ENCODE measurements around the gene KIF26B.
A peak's percentile ranks its signal among the peaks of the same experiment; 100 is the strongest.
"Not testable (repeated sequence)": the region's sequence is repeated elsewhere in the genome, so short reads cannot be mapped to it uniquely, and the experiment has no call there.

KIF26B gene

DNA sequence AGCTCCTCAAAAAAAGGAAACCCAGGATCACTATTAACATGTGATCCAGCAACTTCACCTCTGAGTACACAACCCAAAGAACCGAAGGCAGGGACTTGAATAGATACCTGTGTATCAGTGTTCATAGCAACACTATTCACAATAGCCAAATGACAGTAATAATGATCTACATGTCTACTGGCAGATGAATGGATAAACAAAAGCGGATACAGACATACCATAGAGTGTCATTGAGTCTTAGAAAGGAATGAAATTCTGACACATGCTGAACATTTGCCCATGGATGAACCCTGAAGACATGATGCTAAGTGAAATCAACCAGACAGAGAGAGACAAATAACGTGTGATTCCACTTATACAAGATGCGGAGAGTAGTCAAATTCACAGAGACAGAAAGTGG lies 564.2 kb downstream of the KIF26B start:
- no peak for DNase-seq

DNA sequence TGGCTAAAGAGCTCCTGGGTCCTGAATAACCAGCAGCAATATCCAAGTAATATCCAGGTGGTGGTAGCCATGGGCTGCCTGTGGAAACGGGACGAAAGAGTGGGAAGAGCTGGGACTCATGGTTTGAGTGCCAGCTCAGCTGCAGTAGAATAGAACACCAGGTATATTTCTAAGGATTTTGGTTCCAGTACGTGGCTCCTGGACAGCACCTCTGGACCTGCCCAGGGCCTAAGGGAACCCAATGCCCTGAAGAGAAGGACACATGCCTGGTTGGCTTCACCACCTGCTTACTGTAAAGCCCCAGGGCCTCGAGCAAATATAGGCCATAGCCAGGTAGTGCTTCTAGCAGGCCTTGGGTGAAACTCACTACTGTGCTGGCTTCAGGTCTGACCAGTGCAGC lies 566.7 kb downstream of the KIF26B start:
- no peak for DNase-seq

DNA sequence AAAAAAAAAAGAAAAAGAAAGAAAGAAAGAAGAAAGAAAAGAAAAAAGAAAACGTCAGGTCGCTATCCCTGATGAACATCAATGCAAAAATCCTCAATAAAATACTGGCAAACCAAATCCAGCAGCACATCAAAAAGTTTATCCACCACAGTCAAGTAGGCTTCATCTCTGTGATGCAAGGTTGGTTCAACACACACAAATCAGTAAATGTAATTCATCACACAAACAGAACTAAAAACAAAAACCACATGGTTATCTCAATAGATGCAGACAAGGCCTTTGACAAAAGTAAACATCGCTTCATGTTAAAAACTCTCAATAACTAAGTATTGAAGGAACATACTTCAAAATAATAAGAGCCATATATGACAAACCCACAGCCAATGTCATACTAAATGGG lies 573.2 kb downstream of the KIF26B start:
- not testable (repeated sequence) for DNase-seq

DNA sequence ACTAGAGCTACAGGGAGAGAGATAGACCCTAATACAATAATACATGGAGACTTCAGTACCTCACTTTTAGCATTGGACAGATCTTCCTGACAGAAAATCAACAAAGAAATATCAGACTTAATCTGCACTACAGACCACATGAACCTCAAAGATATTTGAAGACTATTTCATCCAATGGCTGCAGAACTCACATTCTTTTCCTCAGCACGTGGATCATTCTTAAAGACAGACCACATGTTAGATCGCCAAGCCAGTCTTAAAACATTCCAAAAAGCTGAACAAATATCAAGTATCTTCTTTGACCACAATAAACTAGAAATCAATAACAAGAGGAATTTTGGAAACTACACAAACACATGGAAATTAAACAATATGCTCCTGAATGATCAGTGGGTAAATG lies 576.0 kb downstream of the KIF26B start:
- DNase-seq, result no peak

DNA sequence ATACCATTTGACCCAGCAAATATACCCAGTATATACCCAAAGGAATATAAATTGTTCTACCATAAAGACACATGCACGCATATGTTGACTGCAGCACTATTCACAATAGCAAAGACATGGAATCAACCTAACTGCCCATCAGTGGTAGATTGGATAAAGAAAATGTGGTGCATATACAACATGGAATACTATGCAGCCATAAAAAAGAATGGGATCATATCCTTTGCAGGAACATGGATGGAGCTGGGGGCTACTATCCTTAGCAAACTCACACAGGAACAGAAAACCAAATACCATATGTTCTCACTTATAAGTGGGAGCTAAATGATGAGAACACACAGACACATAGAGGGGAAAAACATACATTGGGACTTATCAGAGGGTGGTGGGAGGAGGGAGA lies 585.6 kb downstream of the KIF26B start:
- DNase-seq, result not testable (repeated sequence)

DNA sequence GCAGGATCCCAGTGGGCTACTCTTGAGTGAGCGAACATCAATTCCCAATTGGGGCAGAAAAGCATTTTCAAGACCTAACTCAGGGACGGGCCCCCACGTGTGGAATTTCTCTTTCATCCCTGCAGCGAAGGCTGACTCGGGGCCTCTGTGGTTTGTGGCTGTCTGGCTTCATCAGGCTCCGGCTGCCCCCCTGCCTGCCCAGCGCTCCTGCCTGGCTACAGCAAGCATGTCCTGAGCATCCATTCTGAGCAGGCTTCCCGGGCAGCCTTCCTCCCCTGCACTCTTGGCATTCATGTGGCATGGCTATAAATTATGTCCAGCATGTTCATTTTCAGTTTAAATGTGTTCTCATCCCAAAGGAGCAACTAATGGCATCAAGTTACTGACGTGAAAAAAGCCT lies 588.1 kb downstream of the KIF26B start:
- DNase-seq, result peak; percentile 73

DNA sequence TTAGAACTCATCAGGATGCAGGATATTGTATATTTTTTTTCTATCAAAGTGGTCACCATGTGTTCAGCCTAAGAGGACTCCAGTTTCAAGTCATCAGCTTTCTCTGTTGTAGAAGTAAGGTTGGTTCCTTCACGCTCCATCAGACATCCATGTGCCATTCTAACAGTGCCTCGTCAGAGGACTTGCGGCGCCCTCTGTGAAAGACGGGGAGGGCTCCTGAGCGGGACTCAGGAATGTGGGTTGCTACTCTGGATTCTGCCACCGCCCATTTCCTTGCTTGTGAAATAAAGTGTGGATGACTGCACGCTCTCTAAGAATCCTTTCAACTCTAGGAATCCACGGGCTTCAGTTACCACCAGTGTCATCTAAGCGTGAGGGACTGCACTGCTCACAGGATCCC lies 593.5 kb downstream of the KIF26B start:
- no peak for DNase-seq

DNA sequence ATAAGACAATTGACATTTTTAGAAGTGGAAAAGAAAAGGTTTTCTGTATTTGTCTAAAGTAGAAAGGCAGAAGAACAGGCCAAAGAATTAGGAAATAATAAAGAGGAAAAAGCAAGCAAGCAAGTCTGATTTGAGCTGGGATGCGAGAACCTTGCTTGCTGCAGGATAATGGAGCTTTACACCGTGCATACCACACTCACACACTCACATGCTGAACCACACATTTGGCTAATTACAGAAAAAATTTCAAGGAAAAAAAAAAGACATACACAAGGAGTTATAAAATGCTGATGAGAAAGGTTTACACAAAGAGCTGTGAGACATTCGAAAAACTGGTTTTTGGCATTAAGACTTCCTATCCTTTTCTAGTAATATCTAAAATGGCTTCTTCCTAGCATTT lies 593.9 kb downstream of the KIF26B start:
- no peak for DNase-seq

DNA sequence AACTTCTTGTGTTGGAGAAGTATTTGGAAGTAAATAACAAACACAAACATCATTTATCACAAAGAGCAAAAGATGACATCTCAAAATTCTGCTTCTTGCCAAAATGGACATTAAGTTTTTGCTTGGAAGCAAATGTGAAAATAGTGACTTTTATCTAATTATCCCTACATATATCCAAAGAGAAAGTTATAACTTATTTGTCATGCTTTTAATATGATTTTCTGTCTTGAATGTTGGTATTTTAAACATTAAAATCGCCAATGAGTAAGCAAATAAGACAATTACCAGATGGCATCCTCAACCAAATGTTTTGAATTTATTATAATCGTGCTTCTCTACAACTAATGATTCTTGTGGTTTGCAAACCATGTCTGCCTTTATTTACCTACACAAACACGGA lies 594.3 kb downstream of the KIF26B start:
- DNase-seq, result no peak

DNA sequence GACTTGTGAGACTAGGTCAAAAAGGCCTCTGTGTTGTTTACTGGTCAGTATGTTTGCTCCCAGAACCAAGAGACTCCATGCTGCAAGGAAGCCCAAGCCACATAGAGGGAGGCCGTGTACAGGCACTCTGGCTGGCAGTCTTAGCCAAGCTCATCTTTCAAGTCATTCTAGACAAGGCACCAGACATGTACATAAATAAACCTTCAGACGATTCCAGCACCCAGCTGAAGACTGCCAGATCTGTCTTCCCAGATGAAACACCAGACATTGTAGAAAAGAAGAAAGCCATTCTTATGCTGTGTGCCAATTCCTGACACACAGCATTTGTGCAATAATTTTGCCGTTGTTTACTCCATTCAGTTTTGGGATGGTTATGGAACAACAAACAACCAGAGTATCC lies 595.5 kb downstream of the KIF26B start:
- no peak for DNase-seq

DNA sequence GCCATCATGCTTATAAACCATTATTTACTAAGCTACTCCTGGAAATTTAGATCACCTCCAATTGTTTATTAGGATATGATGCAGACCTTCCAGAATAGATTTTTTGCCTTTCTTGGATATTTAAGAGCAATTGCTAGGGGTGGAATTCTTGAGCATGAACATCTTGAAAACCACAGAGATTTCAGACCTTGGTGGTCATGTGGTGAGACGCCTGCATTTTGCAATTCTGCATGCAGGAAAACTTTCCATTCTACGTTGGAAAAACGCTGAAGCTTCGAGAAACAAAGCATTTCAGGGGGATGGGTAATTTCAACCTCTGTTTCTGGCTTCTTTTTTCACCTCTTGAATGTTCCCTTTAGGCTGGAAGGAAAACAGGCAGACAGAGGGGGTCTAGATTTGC lies 596.3 kb downstream of the KIF26B start:
- no peak for DNase-seq

DNA sequence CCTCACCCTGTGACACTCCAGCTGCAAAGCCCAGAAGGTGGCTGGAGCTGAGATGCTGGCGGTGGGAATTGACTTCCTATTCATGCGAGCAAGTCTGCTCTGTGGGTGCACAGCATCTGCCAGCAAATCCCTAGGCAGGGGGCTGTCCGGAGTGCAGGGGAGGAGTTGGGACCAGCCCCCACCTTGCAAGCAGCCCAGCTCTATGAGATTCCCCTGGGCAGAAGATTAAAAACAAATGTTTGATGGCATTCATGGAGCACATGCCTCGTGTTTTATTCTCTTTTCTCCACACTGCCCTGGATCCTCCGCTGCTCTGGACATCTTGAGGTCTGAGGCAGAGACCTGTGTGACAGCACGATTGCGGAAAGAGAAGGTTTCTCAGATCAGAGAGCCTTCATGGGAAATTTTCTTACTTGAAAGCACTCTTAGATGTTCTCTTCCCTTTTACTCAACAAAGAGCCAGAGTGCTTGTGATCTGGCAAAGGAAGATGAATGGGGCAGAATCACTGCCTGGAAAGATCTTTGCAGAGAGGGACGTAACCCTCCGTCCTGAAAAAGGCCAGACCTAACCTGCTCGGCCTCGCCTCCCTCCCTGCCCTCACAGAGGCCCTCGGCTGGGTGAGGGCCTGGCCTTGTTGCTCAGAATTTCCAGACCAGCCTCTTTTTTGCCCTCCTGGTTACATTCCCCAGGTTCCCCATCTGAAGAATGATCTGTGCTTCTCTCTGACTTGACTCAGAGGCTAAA lies 597.1 kb downstream of the KIF26B start:
- DNase-seq, result no peak

DNA sequence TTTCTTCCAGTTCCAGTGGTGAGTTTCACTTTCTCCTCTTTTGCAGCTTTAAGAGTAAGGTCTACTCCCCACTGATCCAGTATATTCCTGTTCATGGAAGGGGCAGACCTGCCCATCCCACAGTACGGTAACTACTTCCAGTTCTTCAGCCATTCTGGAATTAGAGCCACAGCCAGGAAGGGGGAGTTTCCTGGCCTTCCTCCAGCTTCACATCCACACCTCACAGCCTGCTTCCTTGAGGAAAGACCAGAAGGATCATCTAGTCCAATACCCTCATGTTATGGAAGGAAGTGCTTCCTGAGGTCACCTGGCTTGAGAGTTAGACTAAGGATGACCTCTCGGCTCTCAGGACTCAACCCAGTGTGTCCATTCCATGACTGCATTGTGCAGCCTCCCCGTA lies 597.8 kb downstream of the KIF26B start:
- DNase-seq, result no peak

DNA sequence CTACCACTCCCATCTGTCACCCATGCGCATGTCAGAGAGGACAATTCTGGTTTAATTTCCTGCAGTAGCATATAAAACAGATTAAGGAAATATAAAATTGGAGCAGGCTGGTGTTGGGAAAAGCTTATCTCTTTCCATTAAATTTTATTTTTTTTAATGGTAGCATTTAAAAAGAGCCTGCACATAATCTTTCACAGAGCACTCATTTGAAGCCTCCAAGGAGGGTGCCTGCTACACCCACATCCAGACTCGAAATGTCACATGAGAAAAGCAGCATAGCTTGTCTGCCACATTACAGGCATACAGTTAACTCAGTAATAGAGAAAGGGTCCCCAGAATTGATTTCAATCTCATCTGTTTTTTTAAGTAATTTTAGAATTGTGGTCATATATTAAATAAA lies 599.0 kb downstream of the KIF26B start:
- DNase-seq, result no peak

DNA sequence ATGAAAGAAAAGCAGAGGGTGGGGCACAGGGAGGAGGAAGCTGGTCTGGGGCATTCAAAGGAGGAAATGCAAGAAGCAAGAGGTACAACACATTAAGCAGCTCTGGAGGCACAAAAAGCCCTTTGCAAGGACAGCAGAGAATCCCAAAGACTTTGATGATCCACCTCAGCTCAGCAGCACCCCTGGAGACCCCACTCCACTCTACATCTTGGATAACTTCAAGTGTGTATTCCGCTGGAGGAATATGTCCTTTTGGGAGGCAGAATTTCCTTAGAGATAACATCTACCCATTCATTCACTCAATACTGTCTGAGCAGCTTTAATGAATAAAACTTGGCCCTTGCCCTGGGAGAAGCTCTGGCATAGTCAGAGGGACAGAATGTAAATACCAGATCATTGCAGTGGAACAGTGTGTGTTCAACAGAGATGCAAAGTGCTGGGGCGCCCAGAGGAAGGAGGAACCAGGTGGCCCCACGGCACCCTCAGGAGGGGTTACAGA lies 599.7 kb downstream of the KIF26B start:
- no peak for DNase-seq
